ENCODE results near the gene PRKCA.

GRCh38 chr17:66494023-66494803 is 191.8 kb downstream of the PRKCA start:
- TF ChIP-seq EZH2 (IDR thresholded peaks at IDR 0.05) (no peak), POLR2AphosphoS5 (IDR thresholded peaks at IDR 0.05; ENCODE audit: borderline replicate concordance, low read depth, low read length) (no peak), FOXP2 (optimal IDR thresholded peaks at IDR 0.05; ENCODE audit: control extremely low read depth, extremely low read length, insufficient read depth) (no peak)

Measured in SK-N-MC (cell line).